Stimulated activated naive B cell treated with anti-CD40 and anti-IgM and Interleukin-4, amounts not matched to agents 10 μg/mL and 1 μg/mL and 100 μg/mL, for 72 hours (primary cell): ENCODE data around the gene ITPR2.
A peak's percentile ranks its signal among the peaks of the same experiment; 100 is the strongest.
"Not testable (repeated sequence)": the region's sequence is repeated elsewhere in the genome, so short reads cannot be mapped to it uniquely, and the experiment has no call there.

Experiments used
- ATAC-seq, 2 donors: fragments of 150-1000 bp; cut with Tn5 transposase; replicated peaks; 2 replicates each; pipeline ENCODE4 v1.10.0; 2021; ENCODE audit warnings: moderate library complexity in 1 of 2
- DNase-seq: peaks from one replicate; pipeline ENCODE4 v3.0.0; 2021
- H3K27ac Mint-ChIP-seq: one replicate; pipeline ENCODE4 v1.8.0; 2022; ENCODE audit warnings: mild to moderate bottlenecking, mixed read lengths
- H3K27me3 Mint-ChIP-seq, 2 donors: one replicate each; pipeline ENCODE4 v1.8.0; 2022; ENCODE audit warnings: mixed read lengths in 2 of 2
- H3K36me3 Mint-ChIP-seq, 2 donors: one replicate each; pipeline ENCODE4 v1.8.0; 2022; ENCODE audit warnings: mixed read lengths in 2 of 2, mild to moderate bottlenecking in 1 of 2
- H3K4me1 Mint-ChIP-seq, 2 donors: one replicate each; pipeline ENCODE4 v1.8.0; 2022; ENCODE audit warnings: mixed read lengths in 2 of 2, mild to moderate bottlenecking in 1 of 2
- H3K4me3 Mint-ChIP-seq, 2 donors: one replicate each; pipeline ENCODE4 v1.8.0; 2022; ENCODE audit warnings: mild to moderate bottlenecking in 2 of 2, mixed read lengths in 2 of 2, moderate library complexity in 1 of 2
- H3K9me3 Mint-ChIP-seq, 2 donors: one replicate each; pipeline ENCODE4 v1.8.0; 2022; ENCODE audit warnings: mixed read lengths in 2 of 2, mild to moderate bottlenecking in 1 of 2

ITPR2 gene

DNA sequence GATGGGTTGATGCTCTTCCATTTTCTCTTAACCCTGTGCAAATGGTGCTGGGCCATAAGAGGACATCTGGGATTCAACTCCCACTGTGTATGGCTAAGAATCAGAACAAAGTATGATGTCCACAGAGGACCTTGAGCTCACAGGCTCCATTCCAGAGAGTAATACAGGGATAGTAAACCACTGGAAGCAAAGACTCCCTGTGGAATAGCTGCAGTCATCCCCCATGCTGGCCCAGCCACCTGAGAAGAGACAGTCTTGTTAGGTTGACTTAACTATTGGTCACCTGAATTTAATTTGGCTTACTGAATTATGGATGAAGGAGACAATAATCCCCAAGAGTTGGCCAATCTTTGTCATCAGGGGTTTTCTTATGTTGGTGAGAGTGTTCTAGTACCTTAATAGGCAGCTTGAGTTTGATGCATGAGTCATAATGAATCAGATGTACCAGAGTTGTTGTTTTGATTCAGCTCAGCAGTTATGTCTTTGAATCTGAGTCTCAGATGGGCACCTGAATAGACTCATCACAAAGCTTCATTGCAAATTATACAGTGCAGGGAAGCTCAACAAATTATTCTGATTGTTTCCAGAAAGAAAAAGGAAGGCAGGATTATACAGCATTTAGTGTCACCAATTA lies 514.9 kb downstream of the ITPR2 start:
- ATAC-seq (peak; percentile 88 to 91), DNase-seq (no peak)
- Mint-ChIP-seq H3K36me3 (peaks cover 10 to 25% of the 10 kb centered on the region in 2 donors), H3K4me1 (peaks cover 24 to 29% of the 10 kb centered on the region in 2 donors), H3K27ac (peak overlapping the region; percentile 76), H3K9me3 (peaks cover 24% of the 10 kb centered on the region in 2 donors), H3K4me3 (peak overlapping the region; percentile 49 to 56), H3K27me3 (peaks cover 0 to 11% of the 10 kb centered on the region in 2 donors)

DNA sequence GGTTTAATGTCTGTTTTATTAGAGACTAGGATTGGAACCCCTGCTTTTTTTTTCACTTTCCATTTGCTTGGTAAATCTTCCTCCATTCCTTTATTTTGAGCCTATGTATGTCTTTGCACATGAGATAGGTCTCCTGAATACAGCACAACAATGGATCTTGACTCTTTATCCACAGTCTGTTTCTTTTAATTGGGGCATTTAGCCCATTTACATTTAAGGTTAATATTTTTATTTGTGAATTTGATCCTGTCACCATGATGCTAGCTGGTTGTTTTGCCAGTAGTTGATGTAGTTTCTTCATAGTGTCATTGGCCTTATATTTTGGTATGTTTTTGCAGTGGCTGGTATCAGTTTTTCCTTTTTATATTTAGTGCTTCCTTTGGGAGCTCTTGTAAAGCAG lies 518.9 kb downstream of the ITPR2 start:
- peaks cover 23 to 27% of the 10 kb centered on the region in 2 donors for H3K9me3 Mint-ChIP-seq

DNA sequence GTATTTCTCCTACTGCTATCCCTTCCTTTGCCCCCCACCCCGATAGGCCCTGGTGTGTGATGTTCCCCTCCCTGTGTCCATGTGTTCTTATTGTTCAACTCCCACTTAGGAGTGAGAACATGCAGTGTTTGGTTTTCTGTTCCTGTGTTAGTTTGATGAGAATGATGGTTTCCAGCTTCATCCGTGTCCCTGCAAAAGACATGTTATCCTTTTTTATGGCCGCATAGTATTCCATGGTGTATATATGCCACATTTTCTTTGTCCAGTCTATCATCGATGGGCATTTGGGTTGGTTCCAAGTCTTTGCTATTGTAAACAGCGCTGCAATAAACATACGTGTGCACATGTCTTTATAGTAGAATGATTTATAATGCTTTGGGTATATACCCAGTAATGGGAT lies 522.5 kb downstream of the ITPR2 start:
- peaks cover 20 to 27% of the 10 kb centered on the region in 2 donors for H3K9me3 Mint-ChIP-seq
- not testable (repeated sequence) for H3K27me3 Mint-ChIP-seq, ATAC-seq, DNase-seq, H3K4me1 Mint-ChIP-seq, H3K4me3 Mint-ChIP-seq
- H3K36me3 Mint-ChIP-seq = peaks cover 5 to 29% of the 10 kb centered on the region in 2 donors
- H3K27ac Mint-ChIP-seq = peak overlapping the region; percentile 9

More for the DNA sequence above, 518.9 kb downstream of the ITPR2 start:
- H3K27ac Mint-ChIP-seq, ATAC-seq, DNase-seq, H3K4me3 Mint-ChIP-seq: not testable (repeated sequence)
- Mint-ChIP-seq H3K4me1 (peaks cover 15 to 20% of the 10 kb centered on the region in 2 donors), H3K36me3 (peaks cover 5 to 30% of the 10 kb centered on the region in 2 donors), H3K27me3 (peaks cover 7 to 11% of the 10 kb centered on the region in 2 donors)

DNA sequence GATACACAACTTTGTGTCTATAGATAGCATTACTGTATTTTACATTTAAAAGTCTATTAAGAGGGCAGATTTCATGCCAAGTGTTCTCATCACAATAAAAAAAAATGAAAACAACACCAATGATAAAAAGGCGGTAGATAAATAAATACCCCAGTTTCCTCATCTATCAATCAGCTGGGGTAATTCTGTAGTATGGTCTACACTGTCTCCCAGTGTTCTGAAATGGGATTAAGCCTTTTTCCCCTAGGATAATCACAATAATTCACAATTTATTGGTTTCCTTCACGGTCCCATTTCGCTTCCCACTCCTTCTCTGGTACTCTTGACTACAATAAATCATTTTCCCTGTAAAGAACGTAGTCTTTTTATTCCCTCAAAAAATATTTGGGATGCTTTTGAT lies 523.4 kb downstream of the ITPR2 start:
- Mint-ChIP-seq H3K36me3 (peaks cover 2 to 20% of the 10 kb centered on the region in 2 donors), H3K4me3 (no peak overlapping the region), H3K4me1 (no peaks in the 10 kb centered on the region), H3K27me3 (peaks cover 1 to 7% of the 10 kb centered on the region in 2 donors), H3K9me3 (peaks cover 14 to 22% of the 10 kb centered on the region in 2 donors), H3K27ac (no peak overlapping the region)
- ATAC-seq (no peak), DNase-seq (no peak)

DNA sequence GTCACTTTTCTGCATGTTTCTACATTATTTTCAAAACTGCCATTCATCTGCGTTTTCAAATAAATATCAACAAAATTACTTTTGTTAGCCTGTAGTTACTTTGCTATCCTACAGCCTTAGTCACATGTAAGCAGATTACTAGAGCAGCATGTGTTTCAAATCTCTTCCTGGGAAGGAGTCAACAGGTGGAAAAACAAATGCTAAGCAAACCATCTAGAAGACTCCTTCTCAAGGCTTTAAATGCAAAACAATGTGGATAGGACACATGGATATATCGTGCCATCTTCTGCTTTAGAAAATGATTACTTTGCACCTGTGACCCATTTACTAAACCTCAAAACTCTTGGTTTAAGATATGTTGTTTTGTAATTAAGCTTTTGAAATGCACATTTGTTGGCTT lies 528.7 kb downstream of the ITPR2 start:
- peaks cover 27 to 31% of the 10 kb centered on the region in 2 donors for H3K4me1 Mint-ChIP-seq
- no peaks in the 10 kb centered on the region for H3K36me3 Mint-ChIP-seq
- H3K27ac Mint-ChIP-seq = no peak overlapping the region
- DNase-seq (no peak), ATAC-seq (no peak)
- H3K4me3 Mint-ChIP-seq = no peak overlapping the region
- H3K27me3 Mint-ChIP-seq = peaks cover 0 to 6% of the 10 kb centered on the region in 2 donors
- no peaks in the 10 kb centered on the region for H3K9me3 Mint-ChIP-seq

DNA sequence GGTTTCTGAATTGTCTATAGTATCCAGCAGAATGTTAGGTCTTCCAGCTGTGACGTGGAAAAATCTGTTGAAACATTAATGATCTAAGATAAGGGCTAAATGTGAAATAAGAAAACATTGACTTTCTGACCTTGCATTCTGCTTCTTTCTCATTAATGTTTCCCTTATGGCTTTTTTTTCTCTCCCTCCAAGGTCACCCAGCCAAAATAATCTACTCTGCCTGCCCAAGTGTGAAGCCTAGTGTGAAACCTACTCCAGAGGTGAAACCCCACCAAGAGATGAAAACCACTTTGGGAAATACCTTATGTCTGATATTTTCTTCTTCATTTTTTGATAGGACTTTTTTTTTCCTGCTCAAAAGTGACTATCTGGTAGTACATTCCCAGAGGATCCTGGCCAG lies 529.6 kb downstream of the ITPR2 start:
- ATAC-seq (peak; percentile 19 to 37), DNase-seq (no peak)
- peaks cover 0 to 6% of the 10 kb centered on the region in 2 donors for H3K27me3 Mint-ChIP-seq
- H3K4me1 Mint-ChIP-seq = peaks cover 32 to 40% of the 10 kb centered on the region in 2 donors
- no peak overlapping the region for H3K4me3 Mint-ChIP-seq
- H3K36me3 Mint-ChIP-seq = no peaks in the 10 kb centered on the region
- no peaks in the 10 kb centered on the region for H3K9me3 Mint-ChIP-seq
- no peak overlapping the region for H3K27ac Mint-ChIP-seq

DNA sequence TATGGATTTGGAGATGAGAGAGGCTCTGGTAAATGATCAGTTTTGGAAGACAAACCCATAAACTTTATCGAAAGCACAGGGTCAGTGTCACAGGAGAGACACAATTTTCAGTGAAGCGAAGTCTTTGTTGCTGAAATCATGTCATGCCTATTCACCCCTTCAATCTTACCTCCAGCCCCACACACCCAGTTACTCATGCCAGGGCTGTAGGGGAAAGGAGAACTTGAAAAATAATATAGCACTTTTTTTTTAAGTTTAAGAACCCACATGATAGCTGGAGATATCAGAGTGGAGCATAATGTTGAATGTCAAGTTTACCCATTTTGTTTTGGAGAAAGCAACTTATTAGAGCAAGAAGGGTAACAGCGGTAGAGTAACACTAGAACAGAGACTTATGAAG lies 530.2 kb downstream of the ITPR2 start:
- ATAC-seq = no peak
- no peak overlapping the region for H3K27ac Mint-ChIP-seq

DNA sequence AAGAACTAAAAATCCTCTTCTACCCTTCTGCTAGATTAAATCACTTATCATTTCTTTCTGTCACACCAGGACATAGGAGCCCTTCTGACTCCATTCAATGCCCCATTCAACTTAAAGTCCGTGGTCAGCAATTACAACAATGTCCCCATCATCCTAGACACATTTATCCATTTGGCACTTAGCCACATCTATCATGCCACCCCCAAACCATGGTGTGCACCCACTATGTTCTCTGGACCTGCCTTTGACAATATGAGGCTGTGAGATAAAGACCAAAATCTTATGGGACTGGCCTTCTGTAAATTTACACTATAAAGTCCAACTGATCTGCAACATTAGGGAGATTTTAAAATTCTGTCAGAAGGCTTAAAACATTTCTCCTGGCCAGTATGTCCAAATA lies 533.2 kb downstream of the ITPR2 start:
- Mint-ChIP-seq H3K36me3 (no peaks in the 10 kb centered on the region), H3K9me3 (no peaks in the 10 kb centered on the region), H3K27ac (no peak overlapping the region), H3K4me3 (no peak overlapping the region), H3K27me3 (peaks cover 0 to 10% of the 10 kb centered on the region in 2 donors), H3K4me1 (peaks cover 36 to 54% of the 10 kb centered on the region in 2 donors)
- DNase-seq (no peak), ATAC-seq (no peak)

More for the DNA sequence above, 530.2 kb downstream of the ITPR2 start:
- H3K4me3 Mint-ChIP-seq = no peak overlapping the region
- no peak for DNase-seq
- no peaks in the 10 kb centered on the region for H3K9me3 Mint-ChIP-seq
- H3K36me3 Mint-ChIP-seq = no peaks in the 10 kb centered on the region
- H3K27me3 Mint-ChIP-seq = peaks cover 0 to 6% of the 10 kb centered on the region in 2 donors
- peaks cover 32 to 46% of the 10 kb centered on the region in 2 donors for H3K4me1 Mint-ChIP-seq

DNA sequence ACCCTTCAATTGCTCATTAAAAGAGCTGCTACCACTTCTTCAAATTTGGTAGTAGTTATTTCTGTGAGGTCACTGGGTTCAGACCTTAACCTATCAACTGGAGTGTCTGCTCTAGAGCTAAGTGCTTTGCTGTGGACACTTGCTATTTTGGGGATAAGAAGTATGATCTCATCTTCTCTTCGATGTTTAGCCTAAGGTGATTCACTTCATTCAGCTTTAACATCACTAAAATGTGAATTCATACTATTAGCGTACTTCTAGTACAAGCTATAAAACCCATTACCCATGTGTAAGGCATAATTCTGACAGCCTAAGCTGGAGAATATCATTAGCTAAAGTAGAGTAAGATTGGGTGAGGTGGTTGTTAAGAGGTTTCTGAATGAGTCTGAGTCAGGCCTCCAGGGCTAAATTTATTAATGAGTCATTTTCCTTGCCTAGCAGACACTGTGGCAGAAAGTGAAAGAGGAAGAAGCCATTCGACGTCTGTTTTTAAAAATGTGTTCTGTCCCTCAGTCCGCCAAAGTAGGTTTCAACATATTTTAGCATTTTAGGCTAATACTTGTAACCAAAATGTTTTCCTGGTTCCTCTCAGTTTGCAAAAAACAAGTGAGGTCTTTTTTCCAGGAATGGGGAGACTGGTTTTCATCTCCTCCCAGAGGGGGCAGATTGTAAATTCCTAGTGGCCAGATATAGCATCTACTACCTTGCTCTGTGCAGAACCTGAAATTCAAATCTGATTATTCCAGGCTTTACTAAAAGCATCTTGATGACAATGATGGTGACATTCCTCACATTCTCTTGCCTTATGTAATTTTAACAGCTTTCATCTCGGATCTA lies 534.0 kb downstream of the ITPR2 start:
- H3K4me1 Mint-ChIP-seq = peaks cover 36 to 54% of the 10 kb centered on the region in 2 donors
- H3K9me3 Mint-ChIP-seq = no peaks in the 10 kb centered on the region
- H3K27me3 Mint-ChIP-seq = peaks cover 0 to 10% of the 10 kb centered on the region in 2 donors
- DNase-seq (peak; percentile 51), ATAC-seq (peak; percentile 98 to 99)
- peak overlapping the region; percentile 86 for H3K27ac Mint-ChIP-seq
- peak overlapping the region in 1 of 2 donors; percentile 49 for H3K4me3 Mint-ChIP-seq
- H3K36me3 Mint-ChIP-seq = no peaks in the 10 kb centered on the region

DNA sequence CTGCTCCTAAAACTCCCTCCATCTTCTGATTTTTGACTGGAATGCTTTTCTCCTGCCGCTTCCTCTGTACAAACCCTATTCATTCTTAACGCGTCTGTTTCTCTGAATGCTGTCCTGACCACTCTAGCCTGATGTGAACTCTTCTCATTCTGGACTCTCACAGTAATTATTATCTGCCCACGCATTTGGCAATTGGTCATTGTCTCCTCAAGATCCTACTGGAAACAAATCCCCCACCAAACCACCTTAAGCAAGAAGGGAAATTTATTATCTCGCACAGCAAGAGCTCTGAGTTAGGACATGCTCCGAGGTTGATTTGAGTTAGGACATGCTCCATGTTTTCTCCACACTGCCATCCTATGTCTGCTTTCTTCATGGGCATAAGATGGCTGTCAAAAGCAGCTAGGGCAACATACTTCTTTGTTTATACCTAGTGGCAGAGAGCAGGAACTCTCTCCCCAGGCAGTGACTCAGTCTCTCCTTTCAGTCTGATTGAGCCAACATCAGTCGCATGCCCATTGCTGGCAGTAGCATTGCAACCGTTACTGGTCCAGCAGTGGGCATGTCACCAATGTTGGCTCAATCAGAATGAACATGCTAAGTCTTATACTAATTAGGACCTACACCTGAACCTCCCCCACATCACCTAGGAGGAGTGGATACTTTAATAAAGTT lies 535.5 kb downstream of the ITPR2 start:
- no peak overlapping the region for H3K4me3 Mint-ChIP-seq

DNA sequence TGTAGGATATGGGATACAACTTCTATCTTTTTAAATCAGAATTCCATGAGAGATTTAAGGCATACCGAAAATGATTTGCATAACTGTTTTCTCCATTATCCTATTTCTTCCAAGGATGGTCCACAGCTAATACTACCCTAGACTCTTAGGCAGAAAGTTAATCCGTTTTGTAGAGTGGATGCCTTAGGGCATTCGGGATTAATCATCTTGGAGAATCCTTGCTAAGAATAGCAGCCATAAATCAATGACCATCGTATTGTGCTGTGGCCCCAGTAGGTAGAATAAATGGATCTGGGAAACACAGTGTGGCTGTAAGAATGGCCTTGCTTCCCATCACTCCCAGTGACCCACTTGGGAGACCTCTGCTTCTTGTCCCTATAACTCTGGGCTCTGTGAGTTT lies 538.0 kb downstream of the ITPR2 start:
- no peak overlapping the region for H3K27ac Mint-ChIP-seq
- no peak for DNase-seq
- H3K27me3 Mint-ChIP-seq = peaks cover 0 to 22% of the 10 kb centered on the region in 2 donors
- no peaks in the 10 kb centered on the region for H3K9me3 Mint-ChIP-seq
- no peaks in the 10 kb centered on the region for H3K36me3 Mint-ChIP-seq
- peaks cover 22 to 38% of the 10 kb centered on the region in 2 donors for H3K4me1 Mint-ChIP-seq
- no peak overlapping the region for H3K4me3 Mint-ChIP-seq
- ATAC-seq = no peak

More for the DNA sequence above, 535.5 kb downstream of the ITPR2 start:
- H3K27ac Mint-ChIP-seq = no peak overlapping the region
- peaks cover 0 to 10% of the 10 kb centered on the region in 2 donors for H3K27me3 Mint-ChIP-seq
- H3K9me3 Mint-ChIP-seq = no peaks in the 10 kb centered on the region
- H3K36me3 Mint-ChIP-seq = no peaks in the 10 kb centered on the region
- DNase-seq = no peak
- no peak for ATAC-seq
- peaks cover 25 to 43% of the 10 kb centered on the region in 2 donors for H3K4me1 Mint-ChIP-seq

DNA sequence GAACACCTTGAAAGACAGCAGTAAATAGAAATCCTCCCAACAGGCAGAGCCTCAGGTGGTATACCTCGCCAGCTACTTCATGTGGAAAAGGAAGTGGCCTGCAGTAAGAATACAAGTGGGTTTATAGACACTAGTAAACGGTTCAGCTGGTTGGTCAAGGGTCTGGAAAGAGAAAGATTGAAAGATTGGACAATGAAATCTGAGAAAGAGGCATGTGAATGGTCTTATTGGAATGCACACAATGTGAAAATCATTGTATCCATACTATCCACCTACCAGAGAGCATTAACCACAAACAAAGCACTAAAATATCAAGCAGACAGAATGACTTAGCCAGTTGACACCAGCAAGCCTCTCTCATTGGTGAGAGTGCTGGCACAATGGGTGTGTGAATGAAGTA lies 539.4 kb downstream of the ITPR2 start:
- no peak for ATAC-seq
- Mint-ChIP-seq H3K27me3 (peaks cover 0 to 22% of the 10 kb centered on the region in 2 donors), H3K36me3 (no peaks in the 10 kb centered on the region), H3K9me3 (no peaks in the 10 kb centered on the region), H3K4me1 (peaks cover 11 to 24% of the 10 kb centered on the region in 2 donors), H3K27ac (no peak overlapping the region), H3K4me3 (no peak overlapping the region)
- DNase-seq = no peak

DNA sequence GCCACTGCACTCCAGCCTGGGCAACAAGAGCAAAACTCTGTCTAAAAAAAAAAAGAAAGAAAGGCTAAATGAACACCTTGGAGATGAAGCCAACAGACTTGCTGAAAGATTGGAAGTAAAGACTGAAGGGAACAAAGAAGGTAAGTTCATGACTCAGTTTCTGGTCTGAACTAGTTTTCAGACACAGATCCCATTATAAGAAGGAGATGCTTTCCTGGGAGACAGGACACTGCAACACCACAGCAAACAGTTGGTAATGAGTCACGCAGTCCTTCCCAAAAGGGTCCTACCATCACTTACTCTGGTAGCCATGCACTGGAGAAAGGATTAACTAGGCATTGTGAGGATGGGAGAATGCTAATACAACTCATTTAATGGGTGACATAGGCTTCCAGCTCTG lies 540.4 kb downstream of the ITPR2 start:
- peaks cover under 1 to 24% of the 10 kb centered on the region in 2 donors for H3K27me3 Mint-ChIP-seq
- H3K36me3 Mint-ChIP-seq = no peaks in the 10 kb centered on the region

DNA sequence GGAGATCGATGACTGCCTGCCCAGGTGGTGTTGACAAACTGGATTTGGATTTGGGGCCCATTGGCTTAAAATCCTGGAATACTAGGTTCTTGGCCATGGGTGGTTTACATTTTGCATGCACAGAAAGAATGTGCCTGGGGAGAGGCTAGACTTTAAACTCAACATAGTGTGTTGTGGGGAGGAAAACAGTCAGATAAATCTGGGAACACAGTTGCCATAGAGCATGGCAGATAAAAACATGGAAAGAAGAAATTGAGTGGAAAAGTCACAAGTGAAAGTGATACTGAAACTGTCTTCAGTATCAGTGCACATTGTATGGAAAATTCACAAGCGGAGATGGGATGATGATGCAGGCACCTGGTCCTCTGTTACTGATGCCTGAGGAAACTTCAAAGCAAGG lies 542.4 kb downstream of the ITPR2 start:
- Mint-ChIP-seq H3K27ac (no peak overlapping the region), H3K4me1 (peaks cover 8 to 17% of the 10 kb centered on the region in 2 donors), H3K9me3 (no peaks in the 10 kb centered on the region), H3K4me3 (no peak overlapping the region), H3K36me3 (no peaks in the 10 kb centered on the region), H3K27me3 (peaks cover 10 to 24% of the 10 kb centered on the region in 2 donors)
- DNase-seq = no peak
- no peak for ATAC-seq

More for the DNA sequence above, 540.4 kb downstream of the ITPR2 start:
- H3K9me3 Mint-ChIP-seq = no peaks in the 10 kb centered on the region
- ATAC-seq (no peak), DNase-seq (no peak)
- no peak overlapping the region for H3K4me3 Mint-ChIP-seq
- peaks cover 14 to 17% of the 10 kb centered on the region in 2 donors for H3K4me1 Mint-ChIP-seq
- no peak overlapping the region for H3K27ac Mint-ChIP-seq
